Measurements from ENCODE around the gene PACSIN2.

The PACSIN2 gene

GRCh38 chr22:42855721-42856120 lies 159.2 kb downstream of the PACSIN2 start:
- Histone ChIP-seq H3K36me3 (ENCODE audit: control insufficient read depth, insufficient read depth, low read length) (no peaks in the 10 kb centered on the region), H3K27ac (ENCODE audit: low read depth, low read length) (no peak overlapping the region), H3K9ac (ENCODE audit: low read depth, low read length) (no peak overlapping the region), H3K27me3 (ENCODE audit: control insufficient read depth, insufficient read depth, low read length) (peaks cover 18% of the 10 kb centered on the region), H3K4me3 (ENCODE audit: low read depth, low read length) (peak overlapping the region; percentile 73), H3K4me1 (ENCODE audit: control insufficient read depth, insufficient read depth, low read length) (no peaks in the 10 kb centered on the region), H3K9me3 (ENCODE audit: control insufficient read depth, insufficient read depth, low read length) (no peaks in the 10 kb centered on the region)

DNA sequence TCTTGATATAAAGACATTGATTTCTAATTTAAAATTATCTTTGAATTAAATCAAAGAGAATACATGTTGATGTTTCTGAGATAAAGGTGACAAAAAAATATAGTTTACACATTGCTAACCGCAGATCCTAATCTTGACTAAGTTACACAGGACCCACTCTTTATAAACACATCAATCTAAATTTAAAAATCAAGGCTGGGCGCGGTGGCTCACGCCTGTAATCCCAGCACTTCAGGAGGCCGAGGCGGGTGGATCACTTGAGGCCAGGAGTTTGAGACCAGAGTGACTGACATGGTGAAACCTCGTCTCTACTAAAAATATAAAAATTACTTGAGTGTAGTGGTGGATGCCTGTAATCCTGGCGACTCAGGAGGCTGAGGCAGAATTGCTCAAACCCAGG lies 159.7 kb downstream of the PACSIN2 start:
- no peak overlapping the region for H3K4me3 ChIP-seq (ENCODE audit: low read depth, low read length)
- H3K9ac ChIP-seq (ENCODE audit: low read depth, low read length), result no peak overlapping the region
- H3K9me3 ChIP-seq (ENCODE audit: control insufficient read depth, insufficient read depth, low read length), result no peaks in the 10 kb centered on the region
- H3K27me3 ChIP-seq (ENCODE audit: control insufficient read depth, insufficient read depth, low read length), result peaks cover 18% of the 10 kb centered on the region
- no peak overlapping the region for H3K27ac ChIP-seq (ENCODE audit: low read depth, low read length)
- H3K36me3 ChIP-seq (ENCODE audit: control insufficient read depth, insufficient read depth, low read length), result no peaks in the 10 kb centered on the region
- no peaks in the 10 kb centered on the region for H3K4me1 ChIP-seq (ENCODE audit: control insufficient read depth, insufficient read depth, low read length)

DNA sequence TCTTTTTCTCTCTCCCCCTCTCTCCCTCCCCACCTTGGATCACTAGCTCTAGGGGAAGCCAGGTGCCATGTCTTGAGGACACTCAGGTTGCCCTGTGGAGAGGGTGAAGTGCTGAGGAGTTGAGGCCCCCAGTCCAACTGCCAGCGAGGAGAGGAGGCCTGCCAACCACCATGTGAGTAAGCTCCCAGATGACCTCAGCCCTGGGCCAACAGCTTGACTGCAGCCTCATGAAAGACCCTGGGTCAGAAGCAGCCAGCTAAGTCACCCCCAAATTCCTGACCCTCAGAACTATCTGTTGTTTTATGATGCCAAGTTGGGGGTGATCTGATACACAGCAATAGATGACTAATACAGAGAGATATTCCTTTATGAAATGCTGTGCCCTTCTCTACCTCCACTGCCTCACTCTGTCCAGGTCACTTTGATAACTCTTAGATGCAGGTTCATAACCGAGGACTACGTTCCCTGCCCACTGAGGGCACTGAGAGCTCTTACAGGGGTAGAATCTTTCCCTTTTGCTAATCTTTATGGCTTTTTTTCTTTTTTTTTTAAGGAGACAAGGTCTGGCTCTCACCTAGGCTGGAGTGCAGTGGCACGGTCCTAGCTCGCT lies 165.9 kb downstream of the PACSIN2 start:
- Histone ChIP-seq H3K4me1 (ENCODE audit: control insufficient read depth, insufficient read depth, low read length) (no peaks in the 10 kb centered on the region), H3K9me3 (ENCODE audit: control insufficient read depth, insufficient read depth, low read length) (no peaks in the 10 kb centered on the region), H3K36me3 (ENCODE audit: control insufficient read depth, insufficient read depth, low read length) (no peaks in the 10 kb centered on the region), H3K27me3 (ENCODE audit: control insufficient read depth, insufficient read depth, low read length) (no peaks in the 10 kb centered on the region), H3K4me3 (ENCODE audit: low read depth, low read length) (no peak overlapping the region), H3K9ac (ENCODE audit: low read depth, low read length) (no peak overlapping the region), H3K27ac (ENCODE audit: low read depth, low read length) (no peak overlapping the region)

DNA sequence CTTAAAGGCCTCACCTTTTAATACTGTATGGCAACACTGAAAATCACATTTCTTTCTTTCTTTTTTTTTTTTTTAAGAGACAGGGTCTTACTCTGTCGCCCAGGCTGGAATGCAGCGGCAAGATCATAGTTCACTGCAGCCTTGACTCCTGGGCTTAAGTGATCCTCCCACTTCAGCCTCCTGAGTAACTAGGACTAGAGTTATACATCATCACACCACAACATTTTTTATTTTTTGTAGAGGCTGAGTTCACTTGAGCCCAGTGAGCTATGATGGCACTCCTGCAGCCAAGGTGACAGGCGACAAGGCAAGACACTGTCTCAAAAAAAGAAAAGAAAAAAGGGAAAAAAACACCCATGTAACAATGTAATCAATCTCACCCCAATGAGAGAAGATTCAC lies 167.8 kb downstream of the PACSIN2 start:
- Histone ChIP-seq H3K27me3 (ENCODE audit: control insufficient read depth, insufficient read depth, low read length) (no peaks in the 10 kb centered on the region), H3K36me3 (ENCODE audit: control insufficient read depth, insufficient read depth, low read length) (no peaks in the 10 kb centered on the region), H3K4me3 (ENCODE audit: low read depth, low read length) (no peak overlapping the region), H3K9ac (ENCODE audit: low read depth, low read length) (no peak overlapping the region), H3K4me1 (ENCODE audit: control insufficient read depth, insufficient read depth, low read length) (no peaks in the 10 kb centered on the region), H3K27ac (ENCODE audit: low read depth, low read length) (no peak overlapping the region), H3K9me3 (ENCODE audit: control insufficient read depth, insufficient read depth, low read length) (no peaks in the 10 kb centered on the region)

- Histone ChIP-seq H3K4me3 (ENCODE audit: low read depth, low read length) (no peak overlapping the region), H3K36me3 (ENCODE audit: control insufficient read depth, insufficient read depth, low read length) (no peaks in the 10 kb centered on the region), H3K9ac (ENCODE audit: low read depth, low read length) (no peak overlapping the region), H3K9me3 (ENCODE audit: control insufficient read depth, insufficient read depth, low read length) (no peaks in the 10 kb centered on the region), H3K27me3 (ENCODE audit: control insufficient read depth, insufficient read depth, low read length) (no peaks in the 10 kb centered on the region), H3K4me1 (ENCODE audit: control insufficient read depth, insufficient read depth, low read length) (peaks cover 4% of the 10 kb centered on the region; the same call in 1 of the 2 replicates), H3K27ac (ENCODE audit: low read depth, low read length) (no peak overlapping the region)
Measured at GRCh38 chr22:42844756-42845155, 170.2 kb downstream of the PACSIN2 start.

GRCh38 chr22:42842658-42843370 lies 172.1 kb downstream of the PACSIN2 start:
- H3K27ac ChIP-seq (ENCODE audit: low read depth, low read length), result no peak overlapping the region
- no peak overlapping the region for H3K4me3 ChIP-seq (ENCODE audit: low read depth, low read length)
- H3K4me1 ChIP-seq (ENCODE audit: control insufficient read depth, insufficient read depth, low read length), result peaks cover 4% of the 10 kb centered on the region; the same call in 1 of the 2 replicates
- H3K9ac ChIP-seq (ENCODE audit: low read depth, low read length), result no peak overlapping the region
- H3K36me3 ChIP-seq (ENCODE audit: control insufficient read depth, insufficient read depth, low read length), result no peaks in the 10 kb centered on the region
- H3K27me3 ChIP-seq (ENCODE audit: control insufficient read depth, insufficient read depth, low read length), result no peaks in the 10 kb centered on the region
- no peaks in the 10 kb centered on the region for H3K9me3 ChIP-seq (ENCODE audit: control insufficient read depth, insufficient read depth, low read length)

- Histone ChIP-seq H3K27ac (ENCODE audit: low read depth, low read length) (peak overlapping the region; percentile 42), H3K36me3 (ENCODE audit: control insufficient read depth, insufficient read depth, low read length) (no peaks in the 10 kb centered on the region), H3K4me3 (ENCODE audit: low read depth, low read length) (no peak overlapping the region), H3K9me3 (ENCODE audit: control insufficient read depth, insufficient read depth, low read length) (no peaks in the 10 kb centered on the region), H3K4me1 (ENCODE audit: control insufficient read depth, insufficient read depth, low read length) (peaks cover 4% of the 10 kb centered on the region; the same call in 1 of the 2 replicates), H3K27me3 (ENCODE audit: control insufficient read depth, insufficient read depth, low read length) (no peaks in the 10 kb centered on the region), H3K9ac (ENCODE audit: low read depth, low read length) (0 out of 2 replicates have a peak overlapping the region, but pooled peaks have one; percentile 18)
Measured at GRCh38 chr22:42841444-42841843, 173.5 kb downstream of the PACSIN2 start.

GRCh38 chr22:42837556-42837955 lies 177.4 kb downstream of the PACSIN2 start:
- no peak overlapping the region for H3K4me3 ChIP-seq (ENCODE audit: low read depth, low read length)
- H3K27ac ChIP-seq (ENCODE audit: low read depth, low read length), result no peak overlapping the region
- no peak overlapping the region for H3K9ac ChIP-seq (ENCODE audit: low read depth, low read length)
- peaks cover 10% of the 10 kb centered on the region; the same call in 1 of the 2 replicates for H3K36me3 ChIP-seq (ENCODE audit: control insufficient read depth, insufficient read depth, low read length)
- peaks cover 4% of the 10 kb centered on the region; the same call in 1 of the 2 replicates for H3K4me1 ChIP-seq (ENCODE audit: control insufficient read depth, insufficient read depth, low read length)
- no peaks in the 10 kb centered on the region for H3K27me3 ChIP-seq (ENCODE audit: control insufficient read depth, insufficient read depth, low read length)
- no peaks in the 10 kb centered on the region for H3K9me3 ChIP-seq (ENCODE audit: control insufficient read depth, insufficient read depth, low read length)

- Histone ChIP-seq H3K4me3 (ENCODE audit: low read depth, low read length) (no peak overlapping the region), H3K9me3 (ENCODE audit: control insufficient read depth, insufficient read depth, low read length) (no peaks in the 10 kb centered on the region), H3K36me3 (ENCODE audit: control insufficient read depth, insufficient read depth, low read length) (peaks cover 16% of the 10 kb centered on the region; the same call in 1 of the 2 replicates), H3K27me3 (ENCODE audit: control insufficient read depth, insufficient read depth, low read length) (no peaks in the 10 kb centered on the region), H3K9ac (ENCODE audit: low read depth, low read length) (no peak overlapping the region), H3K27ac (ENCODE audit: low read depth, low read length) (no peak overlapping the region), H3K4me1 (ENCODE audit: control insufficient read depth, insufficient read depth, low read length) (no peaks in the 10 kb centered on the region)
Measured at GRCh38 chr22:42836026-42836425, 178.9 kb downstream of the PACSIN2 start.

GRCh38 chr22:42834177-42834949 lies 180.6 kb downstream of the PACSIN2 start:
- Histone ChIP-seq H3K9ac (ENCODE audit: low read depth, low read length) (no peak overlapping the region), H3K27ac (ENCODE audit: low read depth, low read length) (no peak overlapping the region), H3K4me3 (ENCODE audit: low read depth, low read length) (no peak overlapping the region), H3K4me1 (ENCODE audit: control insufficient read depth, insufficient read depth, low read length) (no peaks in the 10 kb centered on the region), H3K27me3 (ENCODE audit: control insufficient read depth, insufficient read depth, low read length) (no peaks in the 10 kb centered on the region), H3K36me3 (ENCODE audit: control insufficient read depth, insufficient read depth, low read length) (peaks cover 22% of the 10 kb centered on the region; the same call in 1 of the 2 replicates), H3K9me3 (ENCODE audit: control insufficient read depth, insufficient read depth, low read length) (no peaks in the 10 kb centered on the region)

DNA sequence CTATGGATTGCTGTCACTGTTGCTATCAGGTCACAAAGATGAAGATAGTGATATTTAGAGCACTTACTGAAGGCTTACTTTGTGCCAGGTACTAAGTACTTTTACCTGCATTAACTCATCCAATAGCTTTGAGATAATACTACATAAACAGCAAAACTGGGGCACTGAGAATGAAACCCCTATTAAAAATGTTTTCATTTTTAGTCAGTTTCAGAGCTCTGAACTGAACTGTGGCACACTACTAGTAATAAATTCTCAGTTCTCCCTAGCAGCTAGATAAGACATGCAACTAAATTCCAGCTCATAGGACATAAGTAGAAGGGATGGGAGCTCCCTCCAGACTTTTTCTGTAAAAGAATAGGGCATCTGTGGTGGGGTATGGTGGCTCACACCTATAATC lies 181.8 kb downstream of the PACSIN2 start:
- Histone ChIP-seq H3K9ac (ENCODE audit: low read depth, low read length) (no peak overlapping the region), H3K4me1 (ENCODE audit: control insufficient read depth, insufficient read depth, low read length) (no peaks in the 10 kb centered on the region), H3K27me3 (ENCODE audit: control insufficient read depth, insufficient read depth, low read length) (no peaks in the 10 kb centered on the region), H3K36me3 (ENCODE audit: control insufficient read depth, insufficient read depth, low read length) (peaks cover 22% of the 10 kb centered on the region; the same call in 1 of the 2 replicates), H3K9me3 (ENCODE audit: control insufficient read depth, insufficient read depth, low read length) (no peaks in the 10 kb centered on the region), H3K4me3 (ENCODE audit: low read depth, low read length) (no peak overlapping the region), H3K27ac (ENCODE audit: low read depth, low read length) (no peak overlapping the region)

Data from HUES48 (cell line).